Lower lobe of right lung (tissue), 2 donors: ENCODE results near the gene PEMT. TPM values are rescaled to one million over a fixed set of nuclear protein-coding genes. Genes with fewer than 3 reads are reported as not detected.

Experiments used
- ATAC-seq, 2 donors: fragments of 200-7000 bp; cut with Tn5 transposase; one replicate each; pipeline ENCODE4 v1.9.1; 2020 to 2022; ENCODE audit warnings: mild to moderate bottlenecking in 2 of 2, moderate library complexity in 2 of 2
- DNase-seq: peaks from one replicate; pipeline ENCODE4 v3.0.0-alpha.2; 2020
- H3K27ac ChIP-seq: fragments of 200-600 bp; one replicate; pipeline ENCODE4 v1.8.0; 2022
- H3K27me3 ChIP-seq: fragments of 200-600 bp; one replicate; pipeline ENCODE4 v1.8.0; 2022; ENCODE audit warnings: low read depth
- H3K36me3 ChIP-seq: fragments of 200-600 bp; one replicate; pipeline ENCODE4 v1.8.0; 2022; ENCODE audit warnings: mild to moderate bottlenecking
- H3K4me1 ChIP-seq: fragments of 200-600 bp; one replicate; pipeline ENCODE4 v1.8.0; 2022
- H3K4me3 ChIP-seq: fragments of 200-600 bp; one replicate; pipeline ENCODE4 v1.8.0; 2022; ENCODE audit warnings: mild to moderate bottlenecking
- H3K9me3 ChIP-seq: fragments of 200-600 bp; one replicate; pipeline ENCODE4 v1.8.0; 2022
- intact Hi-C: fragments of 100-400 bp; cut with DNase I; formaldehyde crosslinking; loops from one replicate; pipeline ENCODE4 v1.11.0; 2022
- total RNA-seq: library from RNA; stranded (reverse); fragmentation: NEBNext Ultra II Directional; extraction: Animal tissue kit (Norgen Biotek cat#: 25700); gene quantifications from one replicate; pipeline ENCODE4 v1.2.1, GENCODE V29; 2021
- TF ChIP-seq, protein P1 (sequence below): fragments of 200-600 bp; IDR thresholded peaks from one replicate; pipeline ENCODE4 v1.8.0; 2022; ENCODE audit warnings: antibody characterized with exemption, mild to moderate bottlenecking
- donor health status: DM: no; HTN: yes; CAD: no; lungs with severe emphysema.

Gene PEMT
- total RNA-seq, 1 donor from 2014 or later, result 20.1 TPM

DNA sequence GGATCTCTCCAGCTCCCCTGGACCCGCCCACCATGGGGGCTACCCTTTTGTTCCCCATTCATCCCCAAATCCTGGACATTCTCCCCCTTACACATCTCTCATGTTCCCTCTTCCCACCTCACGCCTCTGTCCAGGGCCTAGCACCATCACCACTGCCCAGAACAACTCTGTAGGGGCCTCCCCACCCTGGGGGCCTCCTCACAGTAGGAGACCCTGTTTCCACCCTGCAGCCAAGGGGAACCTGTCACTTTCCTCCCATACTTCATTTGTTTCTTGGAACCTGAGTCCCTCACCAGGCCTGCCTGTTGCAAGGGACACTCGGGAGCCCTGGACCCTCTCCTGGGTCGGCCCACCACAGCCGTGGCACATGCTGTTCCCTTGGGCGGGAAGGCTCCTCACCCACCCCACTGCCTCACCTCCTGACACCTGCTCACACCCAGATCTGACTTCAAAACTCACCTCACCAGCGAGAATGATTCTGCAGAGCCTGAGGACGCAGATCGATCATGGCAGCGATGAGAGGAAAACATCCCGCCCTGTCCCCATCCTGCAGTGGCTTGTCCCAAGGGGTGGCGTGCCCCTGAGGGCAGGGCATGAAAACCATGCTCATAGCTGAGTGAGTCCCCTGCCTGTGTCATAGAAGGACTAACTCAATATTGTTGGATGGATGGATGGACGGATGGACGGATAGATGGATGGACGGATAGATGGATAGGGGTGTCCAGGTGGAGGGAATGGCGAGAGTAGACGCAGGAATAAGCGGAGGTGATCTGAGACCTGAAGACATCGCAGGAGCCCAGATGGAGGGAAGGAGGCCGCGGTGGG, 88.6 kb downstream of the PEMT start:
- Histone ChIP-seq H3K4me3 (no peak overlapping the region), H3K36me3 (no peaks in the 10 kb centered on the region), H3K27me3 (no peaks in the 10 kb centered on the region), H3K9me3 (no peaks in the 10 kb centered on the region), H3K27ac (no peak overlapping the region), H3K4me1 (no peaks in the 10 kb centered on the region)
- DNase-seq (peak; percentile 3), ATAC-seq (no peak)
- intact Hi-C loops, result no loop called here
- TF ChIP-seq, protein P1, sequence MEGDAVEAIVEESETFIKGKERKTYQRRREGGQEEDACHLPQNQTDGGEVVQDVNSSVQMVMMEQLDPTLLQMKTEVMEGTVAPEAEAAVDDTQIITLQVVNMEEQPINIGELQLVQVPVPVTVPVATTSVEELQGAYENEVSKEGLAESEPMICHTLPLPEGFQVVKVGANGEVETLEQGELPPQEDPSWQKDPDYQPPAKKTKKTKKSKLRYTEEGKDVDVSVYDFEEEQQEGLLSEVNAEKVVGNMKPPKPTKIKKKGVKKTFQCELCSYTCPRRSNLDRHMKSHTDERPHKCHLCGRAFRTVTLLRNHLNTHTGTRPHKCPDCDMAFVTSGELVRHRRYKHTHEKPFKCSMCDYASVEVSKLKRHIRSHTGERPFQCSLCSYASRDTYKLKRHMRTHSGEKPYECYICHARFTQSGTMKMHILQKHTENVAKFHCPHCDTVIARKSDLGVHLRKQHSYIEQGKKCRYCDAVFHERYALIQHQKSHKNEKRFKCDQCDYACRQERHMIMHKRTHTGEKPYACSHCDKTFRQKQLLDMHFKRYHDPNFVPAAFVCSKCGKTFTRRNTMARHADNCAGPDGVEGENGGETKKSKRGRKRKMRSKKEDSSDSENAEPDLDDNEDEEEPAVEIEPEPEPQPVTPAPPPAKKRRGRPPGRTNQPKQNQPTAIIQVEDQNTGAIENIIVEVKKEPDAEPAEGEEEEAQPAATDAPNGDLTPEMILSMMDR, result no peak

DNA sequence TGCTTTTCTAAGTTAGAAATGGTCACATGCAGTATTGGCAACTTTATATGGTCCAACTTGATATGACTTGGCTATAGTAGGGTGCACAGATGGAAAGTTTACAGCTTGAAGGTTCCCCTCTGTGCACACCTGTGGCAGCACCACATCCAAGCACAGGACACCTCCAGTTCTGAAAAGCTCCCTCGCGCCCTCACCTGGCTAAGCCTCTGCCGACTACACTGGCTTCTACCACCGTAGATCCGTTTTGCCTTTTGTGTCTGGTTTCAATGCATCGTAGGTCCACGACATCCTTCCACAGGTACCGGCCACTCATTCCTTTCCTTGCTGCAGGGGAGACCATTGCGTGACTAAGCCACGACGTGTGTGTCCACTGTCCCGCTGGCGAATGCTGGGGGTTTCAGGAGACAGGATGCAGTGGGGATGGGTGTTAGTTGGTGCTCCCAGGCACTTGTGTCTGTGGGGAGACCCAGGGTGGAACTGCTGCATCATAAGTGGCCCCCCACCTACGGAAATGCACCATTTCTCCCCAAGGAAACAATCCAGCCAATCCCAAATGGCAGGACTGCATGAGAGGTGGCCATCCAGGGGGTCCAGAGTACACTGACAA, 90.4 kb downstream of the PEMT start:
- intact Hi-C loops, result no loop called here
- TF ChIP-seq, protein P1, result no peak
- Histone ChIP-seq H3K9me3 (no peaks in the 10 kb centered on the region), H3K4me1 (peaks cover 6% of the 10 kb centered on the region), H3K36me3 (no peaks in the 10 kb centered on the region), H3K4me3 (no peak overlapping the region), H3K27ac (no peak overlapping the region), H3K27me3 (no peaks in the 10 kb centered on the region)
- DNase-seq (no peak), ATAC-seq (no peak)

DNA sequence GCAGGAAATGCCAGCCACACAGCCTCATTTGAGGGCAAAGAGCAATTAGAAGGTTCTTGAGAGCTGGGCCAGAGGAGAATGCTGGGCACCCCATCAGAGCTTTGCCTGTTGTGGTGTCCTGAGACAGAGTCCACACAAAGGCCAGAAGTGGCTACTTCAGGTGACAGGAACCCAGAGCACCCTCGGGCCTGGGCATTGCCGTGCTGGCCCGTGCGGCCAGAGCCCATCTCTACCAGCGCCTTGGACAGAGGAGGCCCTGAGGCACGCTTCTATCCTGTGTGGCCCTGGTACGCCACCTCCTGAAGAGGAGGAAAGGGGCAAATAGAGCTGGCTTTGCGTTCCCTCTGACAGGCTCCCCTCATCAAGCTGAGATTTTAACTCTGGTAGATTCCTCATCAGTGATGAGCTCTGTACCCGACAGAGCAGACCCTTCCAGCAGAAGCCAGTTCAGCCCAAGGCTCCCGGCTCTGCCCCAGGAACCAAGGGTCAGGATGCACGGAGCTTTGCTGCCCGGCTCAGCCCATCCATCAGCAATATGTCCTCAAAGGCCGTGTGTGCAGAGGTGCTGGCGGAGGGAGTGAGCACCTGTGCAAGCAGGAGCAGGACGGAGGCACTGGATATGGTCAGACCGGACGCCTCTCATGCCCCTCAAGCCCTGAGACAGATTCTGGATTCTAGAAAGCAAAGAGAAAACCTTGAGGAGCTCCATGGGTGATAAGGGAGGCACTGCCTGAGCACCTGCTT, 91.9 kb downstream of the PEMT start:
- intact Hi-C loops, result no loop called here
- no peak overlapping the region for H3K4me3 ChIP-seq
- no peaks in the 10 kb centered on the region for H3K36me3 ChIP-seq
- DNase-seq, result no peak
- TF ChIP-seq, protein P1, result no peak
- H3K27ac ChIP-seq, result no peak overlapping the region
- ATAC-seq, result no peak
- no peaks in the 10 kb centered on the region for H3K27me3 ChIP-seq
- H3K4me1 ChIP-seq, result peaks cover 20% of the 10 kb centered on the region
- H3K9me3 ChIP-seq, result no peaks in the 10 kb centered on the region

DNA sequence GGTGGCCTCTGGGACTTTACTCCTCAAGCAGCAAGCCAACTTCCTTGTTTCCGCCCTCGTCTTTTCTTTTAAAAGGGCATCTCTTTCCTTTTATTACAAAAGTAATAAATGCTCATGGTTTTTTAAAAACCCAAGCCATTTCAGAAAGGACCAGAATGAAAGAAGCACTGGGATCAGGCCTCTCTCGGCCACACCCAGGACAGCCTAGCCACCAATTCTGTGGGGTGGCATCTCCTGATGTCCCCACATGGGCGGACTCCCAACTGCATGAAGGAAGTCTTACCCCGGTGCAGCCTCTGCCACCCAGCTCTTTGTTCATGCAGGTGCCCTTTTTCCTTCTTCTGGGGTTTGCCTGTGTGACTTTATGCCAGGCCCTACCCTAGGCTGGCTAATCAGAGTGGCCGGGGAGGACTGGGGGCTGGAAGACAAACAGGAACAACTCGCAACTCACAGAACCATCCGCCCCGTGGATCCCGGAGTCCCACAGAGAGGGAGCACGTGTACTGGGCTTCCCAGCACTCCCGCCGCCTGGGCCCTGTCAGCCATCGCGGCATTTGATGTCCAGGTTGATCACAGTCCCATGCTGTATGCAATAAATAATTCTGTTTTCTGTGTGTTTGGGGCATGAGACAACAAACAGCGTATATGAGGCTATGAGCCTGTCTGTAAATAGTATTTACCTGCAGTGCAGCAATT, 92.8 kb downstream of the PEMT start:
- Histone ChIP-seq H3K36me3 (no peaks in the 10 kb centered on the region), H3K27ac (no peak overlapping the region), H3K4me1 (peaks cover 23% of the 10 kb centered on the region), H3K9me3 (no peaks in the 10 kb centered on the region), H3K4me3 (no peak overlapping the region), H3K27me3 (no peaks in the 10 kb centered on the region)
- no peak for DNase-seq
- intact Hi-C loops, result no loop called here
- no peak for ATAC-seq
- TF ChIP-seq, protein P1, result no peak

DNA sequence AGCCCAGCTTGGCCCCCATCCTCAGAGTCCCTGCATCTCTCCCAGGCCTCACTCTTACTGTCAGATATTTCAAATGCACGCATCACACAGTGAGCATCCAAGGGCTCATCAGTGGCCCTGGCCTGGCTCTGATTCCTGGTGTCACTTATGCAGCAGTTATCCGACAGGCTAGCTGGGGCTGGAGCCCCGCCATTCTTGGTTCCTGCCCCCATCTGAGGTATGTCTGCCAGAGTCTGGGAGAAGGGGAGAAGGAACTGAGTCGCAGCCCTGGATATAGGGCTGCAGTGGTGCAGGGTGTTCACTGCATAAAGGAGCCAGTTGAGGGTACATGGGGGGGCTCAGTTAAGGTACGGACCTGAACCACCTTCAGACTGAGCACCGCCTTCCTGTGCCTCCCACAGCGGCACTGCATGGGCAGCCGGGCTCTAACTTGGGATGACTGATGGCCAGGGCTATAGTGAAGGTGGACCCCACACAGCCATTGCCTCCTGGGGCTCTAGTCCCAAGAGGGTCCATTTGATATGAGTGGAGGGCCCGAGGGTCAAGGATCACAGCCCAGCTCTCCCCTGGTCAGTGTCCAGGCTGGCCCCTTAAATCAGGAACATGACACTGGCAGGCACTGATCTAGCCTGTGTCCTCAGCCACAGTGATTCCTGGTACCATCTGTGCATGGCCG, 93.5 kb downstream of the PEMT start:
- TF ChIP-seq, protein P1, result no peak
- H3K9me3 ChIP-seq, result no peaks in the 10 kb centered on the region
- no peak overlapping the region for H3K27ac ChIP-seq
- intact Hi-C loops, result no loop called here
- no peak for ATAC-seq
- H3K36me3 ChIP-seq, result no peaks in the 10 kb centered on the region
- DNase-seq, result no peak
- no peak overlapping the region for H3K4me3 ChIP-seq
- no peaks in the 10 kb centered on the region for H3K27me3 ChIP-seq
- peaks cover 23% of the 10 kb centered on the region for H3K4me1 ChIP-seq
